Endometrial microvascular endothelial cells (primary cell): ENCODE results near the gene PSIP1. TPM values are rescaled to one million over a fixed set of nuclear protein-coding genes. Genes with fewer than 3 reads are reported as not detected.

Source experiments
- total RNA-seq: library from RNA; depleted of rRNA; stranded (reverse); fragments of >200 nt; gene quantifications from one replicate; pipeline ENCODE4 v1.2.3, GENCODE V29; 2015; ENCODE audit errors: inconsistent ontology term

PSIP1 gene
- total RNA-seq, 1 donor from 2014 or later = 63.9 TPM

Other genes starting within 250 kb of the PSIP1 start
- 4.4 TPM for gene TTC39B, start 203.8 kb downstream of the PSIP1 start, total RNA-seq
- 28.4 TPM for gene SNAPC3, start 88.1 kb downstream of the PSIP1 start, total RNA-seq
- 0.28 TPM for gene CCDC171, start 42.1 kb upstream of the PSIP1 start, total RNA-seq